K562 (cell line): ENCODE measurements around the gene SLC25A18. TPM values are rescaled to one million over a fixed set of nuclear protein-coding genes. Genes with fewer than 3 reads are reported as not detected.

ENCODE experiments used
- GTF2A2 ChIP-seq: IDR thresholded peaks from 2 replicates; pipeline ENCODE4 v1.6.1; 2016; ENCODE audit warnings: mild to moderate bottlenecking, missing genetic modification characterization, missing compliant biosample characterization
- HDAC3 ChIP-seq: fragments of 450-650 bp; IDR thresholded peaks from 2 replicates; pipeline ENCODE4 v1.6.1; 2018; ENCODE audit warnings: borderline replicate concordance, mild to moderate bottlenecking, moderate library complexity; ENCODE audit not compliant: partially characterized antibody
- MEF2A ChIP-seq: IDR thresholded peaks from 2 replicates; pipeline ENCODE4 v1.6.1; 2011; ENCODE audit warnings: low read depth, mild to moderate bottlenecking, low read length, moderate library complexity; ENCODE audit not compliant: control insufficient read depth
- PHB2 ChIP-seq: fragments of 450-650 bp; IDR thresholded peaks from 2 replicates; pipeline ENCODE4 v1.6.1; 2017; ENCODE audit warnings: low read depth
- SRSF1 ChIP-seq: fragments of 200-400 bp; formaldehyde crosslinking; IDR thresholded peaks from 2 replicates; pipeline ENCODE4 v1.6.1; 2017; ENCODE audit warnings: mild to moderate bottlenecking, low read depth, low read length, moderate library complexity
- ZBTB8A ChIP-seq: fragments of 450-650 bp; IDR thresholded peaks from 2 replicates; pipeline ENCODE4 v1.6.1; 2018; ENCODE audit warnings: mild to moderate bottlenecking, moderate library complexity; ENCODE audit not compliant: partially characterized antibody
- ZFP36 ChIP-seq: fragments of 150-350 bp; IDR thresholded peaks from 2 replicates; pipeline ENCODE4 v1.6.1; 2018; ENCODE audit warnings: low read length, low read depth; ENCODE audit not compliant: partially characterized antibody
- ZNF124 ChIP-seq: sonication (generic); formaldehyde crosslinking; IDR thresholded peaks from 2 replicates; pipeline ENCODE4 v1.8.1; 2022; ENCODE audit warnings: missing genetic modification reagents
- ZNF445 ChIP-seq: fragments of 250-450 bp; sonication (Bioruptor Pico); IDR thresholded peaks from 2 replicates; pipeline ENCODE4 v1.4.0; 2020; ENCODE audit warnings: low read depth, mild to moderate bottlenecking, moderate library complexity
- ZNF586 ChIP-seq: fragments of 450-650 bp; formaldehyde crosslinking; conservative IDR thresholded peaks from 2 replicates; pipeline ENCODE4 v1.4.0; 2020; ENCODE audit warnings: mild to moderate bottlenecking, moderate library complexity
- polyA plus RNA-seq, 8 experiments: library from polyadenylated mRNA; depleted of rRNA in 4 of 8; stranded (reverse) in 5 of 8; unstranded in 3 of 8; fragments of >200 nt; fragmentation: Nextera tagmentation in 2 of 8; fragmentation: Illumina TruSeq in 1 of 8; extraction: Ambion mirVana in 2 of 8; extraction: Trizol in 1 of 8; gene quantifications; 2 replicates each; pipeline versions ENCODE4 v1.2.1 to v1.2.3, GENCODE V29; 2011 to 2014; ENCODE audit warnings: inconsistent platforms in 1 of 8, missing spikeins in 1 of 8
- total RNA-seq, 7 experiments: library from RNA; depleted of rRNA in 6 of 7; stranded (reverse); fragments of >200 nt in 6 of 7; fragmentation: Illumina TruSeq in 2 of 7; extraction: Trizol in 2 of 7; gene quantifications; 2 replicates each; pipeline versions ENCODE4 v1.2.1 to v1.2.3, GENCODE V29; 2011 to 2021; ENCODE audit warnings: low replicate concordance in 1 of 7
- TF ChIP-seq, protein P1 (sequence below): fragments of 250-450 bp; sonication (Bioruptor Pico); IDR thresholded peaks from 2 replicates; pipeline ENCODE4 v1.4.0; 2020; ENCODE audit warnings: mild to moderate bottlenecking
- TF ChIP-seq, protein P2 (sequence below): fragments of 250-450 bp; sonication (Bioruptor Pico); IDR thresholded peaks from 2 replicates; pipeline ENCODE4 v1.5.0; 2020; ENCODE audit warnings: mild to moderate bottlenecking
- TF ChIP-seq, protein P3 (sequence below): conservative IDR thresholded peaks from 2 replicates; pipeline ENCODE4 v1.6.1; 2011; ENCODE audit warnings: low read depth, mild to moderate bottlenecking, low read length; ENCODE audit not compliant: control insufficient read depth
- TF ChIP-seq, protein P4 (sequence below): fragments of 250-450 bp; sonication (Bioruptor Pico); IDR thresholded peaks from 2 replicates; pipeline ENCODE4 v1.6.1; 2021; ENCODE audit warnings: mild to moderate bottlenecking
- TF ChIP-seq, protein P5 (sequence below): IDR thresholded peaks from 3 replicates; pipeline ENCODE4 v1.6.1; 2011; ENCODE audit warnings: borderline replicate concordance, mild to moderate bottlenecking, moderate library complexity; ENCODE audit not compliant: insufficient read length; ENCODE audit errors: extremely low read depth
- TF ChIP-seq, protein P6 (sequence below): sonication (generic); formaldehyde crosslinking; IDR thresholded peaks from 2 replicates; pipeline ENCODE4 v1.8.1; 2022; ENCODE audit warnings: missing genetic modification reagents

Gene SLC25A18
- total and polyA plus RNA-seq, 9 of the 15 experiments (the other 6 are each of a cell fraction or from before 2014, with no cell fraction given): 0.04 TPM; not detected in 8

DNA sequence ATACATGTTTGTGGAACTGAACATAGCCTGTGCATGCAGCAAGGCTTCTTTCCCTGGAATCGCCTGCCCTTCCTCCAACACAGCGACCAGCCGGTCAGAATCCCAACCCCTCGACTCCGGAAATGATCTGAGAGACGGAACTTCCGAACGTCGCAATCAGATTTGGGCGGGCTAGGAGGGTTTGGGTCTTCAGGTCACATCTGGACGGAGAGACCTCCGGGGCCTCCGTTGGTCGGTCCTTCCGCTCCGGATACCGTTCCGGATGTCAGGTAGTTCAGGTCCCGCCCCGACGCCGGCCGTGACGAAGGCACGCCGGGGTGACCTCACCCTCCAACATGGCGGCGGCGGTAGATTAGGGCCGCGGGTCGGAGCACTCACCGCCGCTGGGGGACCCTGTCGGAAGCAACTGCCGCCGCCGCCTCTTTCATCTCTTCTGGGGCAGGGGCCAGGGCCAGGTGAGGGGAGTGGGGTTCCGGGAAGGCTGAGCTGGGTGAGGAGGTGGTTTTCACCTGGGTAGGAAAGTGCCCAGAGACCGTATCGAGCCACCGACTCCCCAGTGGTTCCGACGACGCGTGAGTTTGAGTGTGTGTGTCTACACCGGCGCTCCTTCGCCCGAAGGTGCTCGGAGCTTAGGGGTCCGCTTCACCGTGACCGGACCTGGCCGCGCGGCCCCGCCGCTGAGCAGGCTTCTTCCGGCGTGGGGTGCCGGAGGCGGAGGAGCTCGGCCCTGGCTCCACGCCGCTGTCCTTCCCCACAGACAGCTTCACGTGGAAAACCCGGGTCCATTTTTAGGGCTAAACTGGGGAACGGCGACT is 75.3 kb downstream of the SLC25A18 start, which contains the start of gene BCL2L13 (continued):
- TF ChIP-seq, protein P1, sequence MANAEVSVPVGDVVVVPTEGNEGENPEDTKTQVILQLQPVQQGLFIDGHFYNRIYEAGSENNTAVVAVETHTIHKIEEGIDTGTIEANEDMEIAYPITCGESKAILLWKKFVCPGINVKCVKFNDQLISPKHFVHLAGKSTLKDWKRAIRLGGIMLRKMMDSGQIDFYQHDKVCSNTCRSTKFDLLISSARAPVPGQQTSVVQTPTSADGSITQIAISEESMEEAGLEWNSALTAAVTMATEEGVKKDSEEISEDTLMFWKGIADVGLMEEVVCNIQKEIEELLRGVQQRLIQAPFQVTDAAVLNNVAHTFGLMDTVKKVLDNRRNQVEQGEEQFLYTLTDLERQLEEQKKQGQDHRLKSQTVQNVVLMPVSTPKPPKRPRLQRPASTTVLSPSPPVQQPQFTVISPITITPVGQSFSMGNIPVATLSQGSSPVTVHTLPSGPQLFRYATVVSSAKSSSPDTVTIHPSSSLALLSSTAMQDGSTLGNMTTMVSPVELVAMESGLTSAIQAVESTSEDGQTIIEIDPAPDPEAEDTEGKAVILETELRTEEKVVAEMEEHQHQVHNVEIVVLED (CRISPR knock-in tag): peak; percentile 95
- TF ChIP-seq, protein P2, sequence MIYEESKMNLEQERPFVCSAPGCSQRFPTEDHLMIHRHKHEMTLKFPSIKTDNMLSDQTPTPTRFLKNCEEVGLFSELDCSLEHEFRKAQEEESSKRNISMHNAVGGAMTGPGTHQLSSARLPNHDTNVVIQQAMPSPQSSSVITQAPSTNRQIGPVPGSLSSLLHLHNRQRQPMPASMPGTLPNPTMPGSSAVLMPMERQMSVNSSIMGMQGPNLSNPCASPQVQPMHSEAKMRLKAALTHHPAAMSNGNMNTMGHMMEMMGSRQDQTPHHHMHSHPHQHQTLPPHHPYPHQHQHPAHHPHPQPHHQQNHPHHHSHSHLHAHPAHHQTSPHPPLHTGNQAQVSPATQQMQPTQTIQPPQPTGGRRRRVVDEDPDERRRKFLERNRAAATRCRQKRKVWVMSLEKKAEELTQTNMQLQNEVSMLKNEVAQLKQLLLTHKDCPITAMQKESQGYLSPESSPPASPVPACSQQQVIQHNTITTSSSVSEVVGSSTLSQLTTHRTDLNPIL (CRISPR knock-in tag): no peak
- no peak for TF ChIP-seq ZFP36
- TF ChIP-seq ZBTB8A: no peak
- TF ChIP-seq, protein P3, sequence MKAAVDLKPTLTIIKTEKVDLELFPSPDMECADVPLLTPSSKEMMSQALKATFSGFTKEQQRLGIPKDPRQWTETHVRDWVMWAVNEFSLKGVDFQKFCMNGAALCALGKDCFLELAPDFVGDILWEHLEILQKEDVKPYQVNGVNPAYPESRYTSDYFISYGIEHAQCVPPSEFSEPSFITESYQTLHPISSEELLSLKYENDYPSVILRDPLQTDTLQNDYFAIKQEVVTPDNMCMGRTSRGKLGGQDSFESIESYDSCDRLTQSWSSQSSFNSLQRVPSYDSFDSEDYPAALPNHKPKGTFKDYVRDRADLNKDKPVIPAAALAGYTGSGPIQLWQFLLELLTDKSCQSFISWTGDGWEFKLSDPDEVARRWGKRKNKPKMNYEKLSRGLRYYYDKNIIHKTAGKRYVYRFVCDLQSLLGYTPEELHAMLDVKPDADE: no peak; the same call in none of the 2 replicates
- TF ChIP-seq, protein P4, sequence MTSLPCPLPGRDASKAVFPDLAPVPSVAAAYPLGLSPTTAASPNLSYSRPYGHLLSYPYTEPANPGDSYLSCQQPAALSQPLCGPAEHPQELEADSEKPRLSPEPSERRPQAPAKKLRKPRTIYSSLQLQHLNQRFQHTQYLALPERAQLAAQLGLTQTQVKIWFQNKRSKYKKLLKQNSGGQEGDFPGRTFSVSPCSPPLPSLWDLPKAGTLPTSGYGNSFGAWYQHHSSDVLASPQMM: no peak
- TF ChIP-seq ZNF586 (CRISPR knock-in tag): no peak
- TF ChIP-seq PHB2: no peak
- TF ChIP-seq, protein P5, sequence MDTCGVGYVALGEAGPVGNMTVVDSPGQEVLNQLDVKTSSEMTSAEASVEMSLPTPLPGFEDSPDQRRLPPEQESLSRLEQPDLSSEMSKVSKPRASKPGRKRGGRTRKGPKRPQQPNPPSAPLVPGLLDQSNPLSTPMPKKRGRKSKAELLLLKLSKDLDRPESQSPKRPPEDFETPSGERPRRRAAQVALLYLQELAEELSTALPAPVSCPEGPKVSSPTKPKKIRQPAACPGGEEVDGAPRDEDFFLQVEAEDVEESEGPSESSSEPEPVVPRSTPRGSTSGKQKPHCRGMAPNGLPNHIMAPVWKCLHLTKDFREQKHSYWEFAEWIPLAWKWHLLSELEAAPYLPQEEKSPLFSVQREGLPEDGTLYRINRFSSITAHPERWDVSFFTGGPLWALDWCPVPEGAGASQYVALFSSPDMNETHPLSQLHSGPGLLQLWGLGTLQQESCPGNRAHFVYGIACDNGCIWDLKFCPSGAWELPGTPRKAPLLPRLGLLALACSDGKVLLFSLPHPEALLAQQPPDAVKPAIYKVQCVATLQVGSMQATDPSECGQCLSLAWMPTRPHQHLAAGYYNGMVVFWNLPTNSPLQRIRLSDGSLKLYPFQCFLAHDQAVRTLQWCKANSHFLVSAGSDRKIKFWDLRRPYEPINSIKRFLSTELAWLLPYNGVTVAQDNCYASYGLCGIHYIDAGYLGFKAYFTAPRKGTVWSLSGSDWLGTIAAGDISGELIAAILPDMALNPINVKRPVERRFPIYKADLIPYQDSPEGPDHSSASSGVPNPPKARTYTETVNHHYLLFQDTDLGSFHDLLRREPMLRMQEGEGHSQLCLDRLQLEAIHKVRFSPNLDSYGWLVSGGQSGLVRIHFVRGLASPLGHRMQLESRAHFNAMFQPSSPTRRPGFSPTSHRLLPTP: no peak
- peak; percentile 86 for TF ChIP-seq GTF2A2 (tag)
- no peak for TF ChIP-seq HDAC3
- no peak for TF ChIP-seq ZNF445
- no peak for TF ChIP-seq ZNF124 (CRISPR knock-in tag)
- TF ChIP-seq MEF2A: no peak
- peak; percentile 26; the same call in 1 of the 2 replicates for TF ChIP-seq SRSF1
- TF ChIP-seq, protein P6, sequence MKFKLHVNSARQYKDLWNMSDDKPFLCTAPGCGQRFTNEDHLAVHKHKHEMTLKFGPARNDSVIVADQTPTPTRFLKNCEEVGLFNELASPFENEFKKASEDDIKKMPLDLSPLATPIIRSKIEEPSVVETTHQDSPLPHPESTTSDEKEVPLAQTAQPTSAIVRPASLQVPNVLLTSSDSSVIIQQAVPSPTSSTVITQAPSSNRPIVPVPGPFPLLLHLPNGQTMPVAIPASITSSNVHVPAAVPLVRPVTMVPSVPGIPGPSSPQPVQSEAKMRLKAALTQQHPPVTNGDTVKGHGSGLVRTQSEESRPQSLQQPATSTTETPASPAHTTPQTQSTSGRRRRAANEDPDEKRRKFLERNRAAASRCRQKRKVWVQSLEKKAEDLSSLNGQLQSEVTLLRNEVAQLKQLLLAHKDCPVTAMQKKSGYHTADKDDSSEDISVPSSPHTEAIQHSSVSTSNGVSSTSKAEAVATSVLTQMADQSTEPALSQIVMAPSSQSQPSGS (CRISPR knock-in tag): peak; percentile 86
